Mucosa of descending colon (tissue), 3 donors: Measurements from ENCODE around the gene SNX24. TPM values are rescaled to one million over a fixed set of nuclear protein-coding genes. Genes with fewer than 3 reads are reported as not detected.

Experiments
- ATAC-seq: fragments of 200-7000 bp; cut with Tn5 transposase; one replicate; pipeline ENCODE4 v1.9.1; 2020; ENCODE audit warnings: mild to moderate bottlenecking, moderate library complexity
- DNase-seq, 3 donors: peaks; one replicate each; pipeline ENCODE4 v3.0.0-alpha.2; 2020
- H3K36me3 ChIP-seq: fragments of 200-600 bp; one replicate; pipeline ENCODE4 v1.8.0; 2021; ENCODE audit warnings: low read depth, mild to moderate bottlenecking
- H3K4me1 ChIP-seq: fragments of 200-600 bp; one replicate; pipeline ENCODE4 v1.8.0; 2021; ENCODE audit warnings: low read depth, mild to moderate bottlenecking
- H3K4me3 ChIP-seq: fragments of 200-600 bp; one replicate; pipeline ENCODE4 v1.8.0; 2021; ENCODE audit warnings: mild to moderate bottlenecking
- H3K9me3 ChIP-seq: fragments of 200-600 bp; one replicate; pipeline ENCODE4 v1.8.0; 2021; ENCODE audit warnings: mild to moderate bottlenecking
- intact Hi-C, 2 donors: fragments of 100-400 bp; cut with DNase I in 1 of 2; cut with micrococcal nuclease in 1 of 2; formaldehyde crosslinking; loops; one replicate each; pipeline versions ENCODE4 v1.11.0 to v1.11.1; 2022; cut with DNase I, micrococcal nuclease
- total RNA-seq, 3 donors: library from RNA; stranded (reverse); fragmentation: NEBNext Ultra II Directional in 2 of 3; extraction: Animal tissue kit (Norgen Biotek cat#: 25700) in 2 of 3; gene quantifications; one replicate each; pipeline versions ENCODE4 v1.2.1 to v1.2.4, GENCODE V29; 2021 to 2023
- TF ChIP-seq, protein P1 (sequence below): fragments of 200-600 bp; IDR thresholded peaks from one replicate; pipeline ENCODE4 v1.8.0; 2022; ENCODE audit warnings: antibody characterized with exemption, mild to moderate bottlenecking
- donor health status: DM: no; HTN: no; CAD: no; lungs with moderate emphysema.
- donor health status: DM: no; HTN: no; CAD: no.
- donor health status: DM: no; HTN: yes; CAD: no.

SNX24 gene
- total RNA-seq, 3 donors from 2014 or later: 15.4 to 17.5 (median 15.7) TPM

DNA sequence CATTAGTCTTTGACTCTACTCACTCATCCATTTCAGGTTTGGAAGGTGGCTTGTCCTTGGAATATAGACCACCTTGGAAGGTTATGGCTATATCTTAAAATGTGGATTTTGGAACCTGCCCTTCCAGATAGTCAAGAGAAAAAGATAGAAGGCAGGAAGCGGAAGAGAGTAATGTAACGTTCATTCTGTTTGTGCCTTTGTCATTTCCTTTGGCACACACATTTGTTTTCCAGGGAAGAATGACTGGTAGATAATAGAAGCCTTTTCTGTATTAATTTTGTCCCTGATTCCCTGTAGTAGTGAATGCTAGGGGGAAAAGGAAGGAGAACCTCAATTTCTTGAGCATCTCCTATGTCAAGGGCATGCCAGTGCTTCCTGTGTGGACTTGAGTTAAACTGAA, 136.4 kb downstream of the SNX24 start:
- Histone ChIP-seq H3K4me3 (no peak overlapping the region), H3K9me3 (no peaks in the 10 kb centered on the region), H3K36me3 (no peaks in the 10 kb centered on the region), H3K4me1 (no peaks in the 10 kb centered on the region)
- no peak for ATAC-seq
- TF ChIP-seq, protein P1, sequence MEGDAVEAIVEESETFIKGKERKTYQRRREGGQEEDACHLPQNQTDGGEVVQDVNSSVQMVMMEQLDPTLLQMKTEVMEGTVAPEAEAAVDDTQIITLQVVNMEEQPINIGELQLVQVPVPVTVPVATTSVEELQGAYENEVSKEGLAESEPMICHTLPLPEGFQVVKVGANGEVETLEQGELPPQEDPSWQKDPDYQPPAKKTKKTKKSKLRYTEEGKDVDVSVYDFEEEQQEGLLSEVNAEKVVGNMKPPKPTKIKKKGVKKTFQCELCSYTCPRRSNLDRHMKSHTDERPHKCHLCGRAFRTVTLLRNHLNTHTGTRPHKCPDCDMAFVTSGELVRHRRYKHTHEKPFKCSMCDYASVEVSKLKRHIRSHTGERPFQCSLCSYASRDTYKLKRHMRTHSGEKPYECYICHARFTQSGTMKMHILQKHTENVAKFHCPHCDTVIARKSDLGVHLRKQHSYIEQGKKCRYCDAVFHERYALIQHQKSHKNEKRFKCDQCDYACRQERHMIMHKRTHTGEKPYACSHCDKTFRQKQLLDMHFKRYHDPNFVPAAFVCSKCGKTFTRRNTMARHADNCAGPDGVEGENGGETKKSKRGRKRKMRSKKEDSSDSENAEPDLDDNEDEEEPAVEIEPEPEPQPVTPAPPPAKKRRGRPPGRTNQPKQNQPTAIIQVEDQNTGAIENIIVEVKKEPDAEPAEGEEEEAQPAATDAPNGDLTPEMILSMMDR: no peak
- DNase-seq: no peak
- intact Hi-C loops: no loop called here

DNA sequence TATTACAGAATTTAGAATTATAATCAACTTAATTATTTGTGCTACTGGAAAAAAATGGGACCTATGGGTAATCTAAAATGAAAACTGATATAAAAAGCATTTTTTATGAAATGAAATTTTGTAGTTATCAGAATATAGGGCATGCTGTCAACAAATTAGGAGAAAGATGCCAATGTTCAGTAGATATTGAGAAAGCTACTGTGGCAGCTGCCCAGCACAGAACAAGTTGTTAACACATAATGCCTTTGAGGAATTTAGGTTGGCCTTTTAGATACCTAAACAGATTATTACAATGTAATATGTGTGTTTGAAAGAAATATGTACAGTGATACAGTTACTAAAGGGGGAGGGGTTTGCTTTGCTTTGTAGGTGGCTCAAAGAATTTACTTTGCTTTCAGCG, 137.0 kb downstream of the SNX24 start:
- no peak for DNase-seq
- no peaks in the 10 kb centered on the region for H3K9me3 ChIP-seq
- H3K36me3 ChIP-seq: no peaks in the 10 kb centered on the region
- no peak for ATAC-seq
- H3K4me3 ChIP-seq: no peak overlapping the region
- TF ChIP-seq, protein P1: no peak
- H3K4me1 ChIP-seq: no peaks in the 10 kb centered on the region
- intact Hi-C loops: no loop called here

DNA sequence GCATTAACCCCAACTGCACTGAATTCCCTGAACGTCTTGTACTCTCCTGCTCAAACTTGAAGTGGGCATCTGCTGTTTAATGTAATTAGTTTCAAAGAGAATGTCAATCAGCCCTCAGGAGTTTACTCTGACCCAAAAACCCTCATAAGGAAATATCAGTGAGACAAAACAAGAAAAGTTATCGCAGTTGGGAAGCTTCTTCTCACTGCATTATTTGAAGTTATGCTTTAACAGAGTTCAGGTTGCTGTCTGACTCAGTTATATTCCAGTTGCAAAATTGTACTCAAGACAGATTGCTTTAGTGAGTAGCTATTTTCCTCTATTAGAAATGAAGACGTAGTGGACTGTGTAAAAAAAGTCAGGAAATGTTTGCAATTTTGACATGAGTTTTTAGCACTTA, 139.0 kb downstream of the SNX24 start:
- no peak for ATAC-seq
- Histone ChIP-seq H3K4me3 (no peak overlapping the region), H3K9me3 (no peaks in the 10 kb centered on the region), H3K36me3 (no peaks in the 10 kb centered on the region), H3K4me1 (no peaks in the 10 kb centered on the region)
- DNase-seq: no peak
- TF ChIP-seq, protein P1: no peak
- intact Hi-C loops: no loop called here

GRCh38 chr5:122985006-122985700, 139.7 kb downstream of the SNX24 start:
- intact Hi-C loops: no loop called here
- H3K36me3 ChIP-seq: no peaks in the 10 kb centered on the region
- TF ChIP-seq, protein P1: no peak
- ATAC-seq (no peak), DNase-seq (no peak)
- H3K4me3 ChIP-seq: no peak overlapping the region
- no peaks in the 10 kb centered on the region for H3K4me1 ChIP-seq
- no peaks in the 10 kb centered on the region for H3K9me3 ChIP-seq

DNA sequence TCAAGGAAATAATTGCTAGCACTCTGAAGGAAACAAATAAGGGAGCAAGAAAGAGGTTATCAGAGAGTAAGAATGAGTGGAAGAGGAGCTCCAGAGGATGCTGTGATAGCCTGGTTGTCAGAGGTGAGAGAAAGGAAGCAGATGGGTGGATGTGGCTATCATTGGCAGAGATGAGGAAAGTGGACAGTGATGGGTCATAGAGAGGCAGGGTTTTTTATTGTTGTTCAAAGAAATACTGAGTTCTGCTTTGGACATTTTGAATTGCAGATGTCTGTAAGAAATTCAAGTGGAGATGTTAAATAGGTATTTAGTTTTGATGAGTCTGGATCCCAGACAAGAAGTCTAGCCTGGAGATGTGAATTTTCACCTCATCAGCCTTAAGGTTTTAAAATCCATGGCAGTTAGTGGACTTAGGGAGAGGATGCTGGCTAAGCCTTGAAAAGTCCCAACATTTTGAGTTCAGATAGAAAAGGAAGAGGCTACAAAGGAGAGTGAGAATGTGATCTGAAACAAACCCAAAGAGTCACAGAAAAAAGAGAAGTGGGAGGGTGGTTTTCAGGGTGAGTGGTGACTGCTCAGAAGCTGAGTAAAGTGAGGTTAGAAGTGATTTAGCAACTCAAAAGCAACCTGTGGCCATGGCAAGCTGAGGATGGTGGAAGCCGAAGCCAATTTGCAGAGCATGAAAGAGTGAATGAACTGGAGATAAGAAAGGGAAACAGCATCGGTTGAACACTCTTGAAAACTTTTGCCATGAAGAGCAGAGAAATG, 140.7 kb downstream of the SNX24 start:
- Histone ChIP-seq H3K4me3 (no peak overlapping the region), H3K36me3 (no peaks in the 10 kb centered on the region), H3K4me1 (no peaks in the 10 kb centered on the region), H3K9me3 (no peaks in the 10 kb centered on the region)
- TF ChIP-seq, protein P1: no peak
- DNase-seq: no peak
- intact Hi-C loops: no loop called here
- ATAC-seq: no peak
